ENCODE results near the gene AIF1L.
"Not testable (repeated sequence)": the region's sequence is repeated elsewhere in the genome, so short reads cannot be mapped to it uniquely, and the experiment has no call there.

AIF1L gene

GRCh38 chr9:131107760-131108159, 11.4 kb downstream of the AIF1L start:
- no peak for TF ChIP-seq CTCF (IDR thresholded peaks at IDR 0.05; ENCODE audit: insufficient read depth, low read length, missing control alignments)
- DNase-seq (ENCODE audit: low read depth, low spot score): no peak
- POLR2A ChIA-PET: no interaction called here
- CTCF ChIA-PET: interaction anchor here (0.9 to 1.2 kb wide), 2 partner anchors 11 to 51 kb away, joined by 3 read pairs; no protein-coding TSS in a partner anchor
- H3K4me3 ChIP-seq (ENCODE audit: low read depth, low read length): no peak overlapping the region

- ChIA-PET POLR2A (interaction anchor here (0.6 kb wide), 1 partner anchor 22 kb away, joined by 3 read pairs; no protein-coding TSS in a partner anchor), CTCF (no interaction called here)
- DNase-seq (ENCODE audit: low read depth, low spot score): no peak
- no peak for TF ChIP-seq CTCF (IDR thresholded peaks at IDR 0.05; ENCODE audit: insufficient read depth, low read length, missing control alignments)
- H3K4me3 ChIP-seq (ENCODE audit: low read depth, low read length): no peak overlapping the region
These were observed 15.0 kb downstream of the AIF1L start for GRCh38 chr9:131111186-131111853.

GRCh38 chr9:131111854-131112311, 15.6 kb downstream of the AIF1L start:
- no peak for DNase-seq (ENCODE audit: low read depth, low spot score)
- CTCF ChIA-PET: no interaction called here
- no peak for TF ChIP-seq CTCF (IDR thresholded peaks at IDR 0.05; ENCODE audit: insufficient read depth, low read length, missing control alignments)
- H3K4me3 ChIP-seq (ENCODE audit: low read depth, low read length): no peak overlapping the region
- POLR2A ChIA-PET: no interaction called here

- ChIA-PET CTCF (interaction anchor here (0.9 kb wide), 1 partner anchor 33 kb away, joined by 3 read pairs; no protein-coding TSS in a partner anchor), POLR2A (no interaction called here)
- no peak for TF ChIP-seq CTCF (IDR thresholded peaks at IDR 0.05; ENCODE audit: insufficient read depth, low read length, missing control alignments)
- DNase-seq (ENCODE audit: low read depth, low spot score): no peak
- no peak overlapping the region for H3K4me3 ChIP-seq (ENCODE audit: low read depth, low read length)
These were observed 16.2 kb downstream of the AIF1L start for GRCh38 chr9:131112374-131113154.

GRCh38 chr9:131113655-131114054, 17.3 kb downstream of the AIF1L start:
- no peak for DNase-seq (ENCODE audit: low read depth, low spot score)
- ChIA-PET POLR2A (no interaction called here), CTCF (interaction anchor here (1.3 kb wide), 1 partner anchor 19 kb away, joined by 3 read pairs; no protein-coding TSS in a partner anchor)
- no peak overlapping the region for H3K4me3 ChIP-seq (ENCODE audit: low read depth, low read length)
- no peak for TF ChIP-seq CTCF (IDR thresholded peaks at IDR 0.05; ENCODE audit: insufficient read depth, low read length, missing control alignments)

- H3K4me3 ChIP-seq (ENCODE audit: low read depth, low read length): no peak overlapping the region
- POLR2A ChIA-PET: no interaction called here
- CTCF ChIA-PET: interaction anchor here (1.3 kb wide), 1 partner anchor 19 kb away, joined by 3 read pairs; no protein-coding TSS in a partner anchor
- no peak for DNase-seq (ENCODE audit: low read depth, low spot score)
- no peak for TF ChIP-seq CTCF (IDR thresholded peaks at IDR 0.05; ENCODE audit: insufficient read depth, low read length, missing control alignments)
These were observed 17.8 kb downstream of the AIF1L start for GRCh38 chr9:131114084-131114535.

- DNase-seq (ENCODE audit: low read depth, low spot score); H3K4me3 ChIP-seq (ENCODE audit: low read depth, low read length); POLR2A ChIA-PET: not testable (repeated sequence)
- CTCF ChIA-PET: interaction anchor here (0.6 kb wide), 1 partner anchor 69 kb away, joined by 3 read pairs; no protein-coding TSS in a partner anchor
These were observed 19.0 kb downstream of the AIF1L start for GRCh38 chr9:131115360-131115742.
